ENCODE measurements around the gene KLHL10.
A peak's percentile ranks its signal among the peaks of the same experiment; 100 is the strongest.
"Not testable (repeated sequence)": the region's sequence is repeated elsewhere in the genome, so short reads cannot be mapped to it uniquely, and the experiment has no call there.

Gene KLHL10

GRCh38 chr17:41812381-41813151 is 25.1 kb upstream of the KLHL10 start, which contains the start of gene FKBP10:
FKBP10 (plus strand) TSS chr17:41813004; CDS start chr17:41813035, 31 bp downstream.
- Histone ChIP-seq H3K27ac (peak within 1 kb of the TSS in 20 of 21 experiments; percentile 26 to 87 (median 77)), H3K4me3 (peak within 1 kb of the TSS; percentile 38 to 84 (median 55))

- H3K4me3 ChIP-seq: peak overlapping the region; percentile 38 to 84 (median 55)
- peak overlapping the region in 19 of 21 experiments; percentile 10 to 87 (median 77) for H3K27ac ChIP-seq
These were observed 24.4 kb upstream of the KLHL10 start for GRCh38 chr17:41813152-41813680.

- H3K4me3 ChIP-seq: peak overlapping the region; percentile 38 to 84 (median 55)
- peak overlapping the region in 16 of 21 experiments; percentile 21 to 87 (median 77) for H3K27ac ChIP-seq
These were observed 23.9 kb upstream of the KLHL10 start for GRCh38 chr17:41813699-41814124.

GRCh38 chr17:41814195-41814594 is 23.4 kb upstream of the KLHL10 start:
- peak overlapping the region in 10 of 21 experiments; percentile 21 to 87 (median 77) for H3K27ac ChIP-seq
- H3K4me3 ChIP-seq: peak overlapping the region in 2 of 7 experiments; percentile 55 to 84

- no peak overlapping the region for H3K27ac ChIP-seq
These were observed 20.8 kb upstream of the KLHL10 start for GRCh38 chr17:41816637-41817320.

GRCh38 chr17:41818024-41818423 is 19.6 kb upstream of the KLHL10 start:
- no peak overlapping the region for H3K4me3 ChIP-seq
- H3K27ac ChIP-seq: no peak overlapping the region

More at GRCh38 chr17:41816637-41817320, 20.8 kb upstream of the KLHL10 start:
- H3K4me3 ChIP-seq: no peak overlapping the region

GRCh38 chr17:41821776-41822175 is 15.8 kb upstream of the KLHL10 start:
- no peak overlapping the region for H3K27ac ChIP-seq
- H3K4me3 ChIP-seq: no peak overlapping the region

- Histone ChIP-seq H3K27ac (no peak overlapping the region), H3K4me3 (no peak overlapping the region)
These were observed 15.1 kb upstream of the KLHL10 start for GRCh38 chr17:41822216-41823140.

- Histone ChIP-seq H3K27ac (no peak overlapping the region), H3K4me3 (no peak overlapping the region)
These were observed 14.5 kb upstream of the KLHL10 start for GRCh38 chr17:41823141-41823524.

- H3K27ac ChIP-seq: no peak overlapping the region
- H3K4me3 ChIP-seq: no peak overlapping the region
These were observed 14.0 kb upstream of the KLHL10 start for GRCh38 chr17:41823580-41823979.

- Histone ChIP-seq H3K27ac (no peak overlapping the region), H3K4me3 (no peak overlapping the region)
These were observed 13.5 kb upstream of the KLHL10 start for GRCh38 chr17:41824086-41824485.

- no peak overlapping the region for H3K27ac ChIP-seq
- H3K4me3 ChIP-seq: no peak overlapping the region
These were observed 12.3 kb upstream of the KLHL10 start for GRCh38 chr17:41825175-41825845.

- H3K27ac ChIP-seq, H3K4me3 ChIP-seq: not testable (repeated sequence)
These were observed 7.7 kb upstream of the KLHL10 start for GRCh38 chr17:41829961-41830360.

GRCh38 chr17:41835214-41835799 is 2.3 kb upstream of the KLHL10 start:
- Histone ChIP-seq H3K4me3 (peak overlapping the region; percentile 50 to 93 (median 73)), H3K27ac (peak overlapping the region in 16 of 21 experiments; percentile 12 to 91 (median 78))

- Histone ChIP-seq H3K4me3 (peak within 1 kb of the TSS; percentile 50 to 93 (median 73)), H3K27ac (peak within 1 kb of the TSS in 18 of 21 experiments; percentile 12 to 91 (median 75))
These were observed 1.6 kb upstream of the KLHL10 start, which contains the start of gene NT5C3B for GRCh38 chr17:41835800-41836549. NT5C3B (minus strand) TSS chr17:41836232; CDS start chr17:41836193, 39 bp downstream.

- peak overlapping the region in 11 of 21 experiments; percentile 67 to 91 (median 84) for H3K27ac ChIP-seq
- H3K4me3 ChIP-seq: peak overlapping the region; percentile 50 to 93 (median 73)
These were observed 952 bp upstream of the KLHL10 start for GRCh38 chr17:41836550-41837196.

- not testable (repeated sequence) for H3K4me3 ChIP-seq, H3K27ac ChIP-seq
These were observed 1.8 kb downstream of the KLHL10 start for GRCh38 chr17:41839448-41839847.
